Endothelial cell of umbilical vein (primary cell): Measurements from ENCODE around the gene XAF1. TPM values are rescaled to one million over a fixed set of nuclear protein-coding genes. Genes with fewer than 3 reads are reported as not detected.

ENCODE experiments used
- BruUV-seq: library from RNA; stranded (reverse); fragments of 400-500 nt; replicated peaks from 2 replicates; lab custom pipeline; 2021; lab: Mats Ljungman, UMichigan
- CTCF ChIA-PET: fragments of 300-600, 350-600 bp; sonication (Branson Sonifier 250); formaldehyde crosslinking; loops from one replicate; lab custom pipeline; 2021; ENCODE audit warnings: antibody characterized with exemption, inconsistent platforms; lab: Charles Lee
- POLR2A ChIA-PET: fragments of 300-600, 350-600 bp; sonication (Branson Sonifier 250); formaldehyde crosslinking; loops from one replicate; lab custom pipeline; 2021; ENCODE audit warnings: antibody characterized with exemption, inconsistent platforms; lab: Charles Lee
- DNase-seq: peaks from one replicate; pipeline ENCODE4 v3.0.0-alpha.2; 2011; ENCODE audit warnings: low read depth, low spot score
- FAIRE-seq: peaks from 2 replicates; lab custom pipeline; 2011; peaks lifted over from hg19 to GRCh38; lab: Jason Lieb, UNC
- H2AFZ ChIP-seq: 2 replicates; pipeline ENCODE4 v1.6.0; 2012; ENCODE audit warnings: low read depth, low read length, control low read depth, inconsistent platforms
- H3K27ac ChIP-seq: 2 replicates; pipeline ENCODE4 v1.5.1; 2011; ENCODE audit warnings: low read depth, mild to moderate bottlenecking, control low read depth, low read length, moderate library complexity; ENCODE audit not compliant: insufficient read depth
- H3K27me3 ChIP-seq, 2 experiments: 2 replicates each; pipeline versions ENCODE4 v1.6.0 to v1.6.1; 2011; ENCODE audit warnings: low read length in 2 of 2, mixed read lengths in 1 of 2; ENCODE audit not compliant: control insufficient read depth in 2 of 2, insufficient read depth in 2 of 2
- H3K36me3 ChIP-seq, 2 experiments: 2 replicates in 1 of 2; 3 replicates in 1 of 2; pipeline ENCODE4 v1.5.1; 2011; ENCODE audit warnings: low read length in 2 of 2, mild to moderate bottlenecking in 1 of 2, moderate library complexity in 1 of 2; ENCODE audit not compliant: control insufficient read depth in 2 of 2, insufficient read depth in 2 of 2; ENCODE audit errors: extremely low read depth in 1 of 2
- H3K4me1 ChIP-seq: 3 replicates; pipeline ENCODE4 v1.5.1; 2011; ENCODE audit warnings: mild to moderate bottlenecking, low read length; ENCODE audit not compliant: control insufficient read depth, insufficient read depth; ENCODE audit errors: extremely low read depth
- H3K4me2 ChIP-seq: 2 replicates; pipeline ENCODE4 v1.6.1; 2011; ENCODE audit warnings: low read length, control low read depth, mixed read lengths; ENCODE audit not compliant: insufficient read depth
- H3K4me3 ChIP-seq, 3 experiments: fragments of 200-600 bp in 1 of 3; sonication (generic), shearing (Covaris generic) in 1 of 3; replicated peaks in 1 of 3; 2 replicates each; pipeline ENCODE4 v1.5.1; 2011 to 2016; ENCODE audit warnings: control low read depth in 3 of 3, low read length in 3 of 3, mild to moderate bottlenecking in 2 of 3, inconsistent platforms in 1 of 3, low read depth in 1 of 3, moderate library complexity in 1 of 3; ENCODE audit not compliant: insufficient read depth in 1 of 3
- H3K79me2 ChIP-seq: 2 replicates; pipeline ENCODE4 v1.6.0; 2012; ENCODE audit warnings: low read length, inconsistent platforms; ENCODE audit not compliant: control insufficient read depth, insufficient read depth
- H3K9ac ChIP-seq: replicated peaks from 2 replicates; pipeline ENCODE3; 2011; ENCODE audit warnings: low read length, control low read depth; ENCODE audit not compliant: insufficient read depth; ENCODE audit errors: extremely low read depth
- H3K9me1 ChIP-seq: replicated peaks from 3 replicates; pipeline ENCODE4 v1.6.0; 2011; ENCODE audit warnings: mild to moderate bottlenecking, low read length; ENCODE audit not compliant: control insufficient read depth, insufficient read depth; ENCODE audit errors: extremely low read depth
- H3K9me3 ChIP-seq: replicated peaks from 2 replicates; pipeline ENCODE4 v1.5.1; 2012; ENCODE audit warnings: low read length, inconsistent platforms; ENCODE audit not compliant: control insufficient read depth, insufficient read depth
- H4K20me1 ChIP-seq: replicated peaks from 2 replicates; pipeline ENCODE3; 2011; ENCODE audit warnings: mild to moderate bottlenecking, low read length; ENCODE audit not compliant: control insufficient read depth, insufficient read depth; ENCODE audit errors: extremely low read depth
- CTCF ChIP-seq, 2 donors: IDR thresholded peaks; 1 replicate in 1 of 2; 2 replicates in 1 of 2; pipeline ENCODE4 v1.5.1; 2011; ENCODE audit warnings: low read length in 2 of 2, mild to moderate bottlenecking in 2 of 2, moderate library complexity in 2 of 2, control low read depth in 1 of 2, inconsistent platforms in 1 of 2, low read depth in 1 of 2; ENCODE audit not compliant: insufficient read depth in 1 of 2; ENCODE audit errors: extremely low read depth in 1 of 2
- EZH2 ChIP-seq: IDR thresholded peaks from 2 replicates; pipeline ENCODE4 v1.6.1; 2012; ENCODE audit warnings: borderline replicate concordance, low read depth, mild to moderate bottlenecking, moderate library complexity, low read length, inconsistent platforms; ENCODE audit not compliant: severe bottlenecking
- FOS ChIP-seq: IDR thresholded peaks from 2 replicates; pipeline ENCODE4 v1.6.1; 2011; ENCODE audit warnings: mild to moderate bottlenecking, low read length, moderate library complexity, borderline replicate concordance; ENCODE audit not compliant: insufficient read depth
- GATA2 ChIP-seq: IDR thresholded peaks from 2 replicates; pipeline ENCODE4 v1.7.0; 2011; ENCODE audit warnings: low read depth, mild to moderate bottlenecking, moderate library complexity, mixed read lengths, low read length; ENCODE audit not compliant: insufficient read length, insufficient read depth
- JUN ChIP-seq: IDR thresholded peaks from 2 replicates; pipeline ENCODE4 v1.6.1; 2011; ENCODE audit warnings: borderline replicate concordance, low read depth; ENCODE audit not compliant: insufficient read length, insufficient read depth
- MAX ChIP-seq: IDR thresholded peaks from 2 replicates; pipeline ENCODE4 v1.6.1; 2011; ENCODE audit not compliant: insufficient read depth, insufficient read length
- MYC ChIP-seq: IDR thresholded peaks from one replicate; pipeline ENCODE4 v1.6.1; 2011; ENCODE audit warnings: mild to moderate bottlenecking, low read depth, low read length
- POLR2A ChIP-seq: IDR thresholded peaks from 2 replicates; pipeline ENCODE4 v1.6.1; 2012; ENCODE audit warnings: low read depth, mild to moderate bottlenecking, control low read depth, low read length
- POLR2AphosphoS5 ChIP-seq: IDR thresholded peaks from 2 replicates; pipeline ENCODE4 v1.6.1; 2012; ENCODE audit warnings: low read depth, mild to moderate bottlenecking, control low read depth, low read length, moderate library complexity; ENCODE audit not compliant: insufficient read depth
- dilution Hi-C: fragments of 300-500 bp; cut with MboI; formaldehyde crosslinking; loops from one replicate; pipeline ENCODE4 v1.15.0; 2019; ENCODE audit warnings: low sequenced_read_pairs; ENCODE audit not compliant: extremely low pct_ligation_motif_present
- intact Hi-C: fragments of 100-400 bp; cut with micrococcal nuclease; formaldehyde crosslinking; loops from one replicate; pipeline ENCODE4 v1.10.0; 2022
- polyA plus RNA-seq, 4 experiments: library from polyadenylated mRNA; depleted of rRNA in 3 of 4; stranded (reverse) in 3 of 4; unstranded in 1 of 4; fragments of >200 nt; gene quantifications; 2 replicates each; pipeline versions ENCODE4 v1.2.1 to v1.2.3, GENCODE V29; 2011 to 2012; ENCODE audit warnings: missing spikeins in 1 of 4
- total RNA-seq: library from RNA; stranded (reverse); gene quantifications from 2 replicates; pipeline ENCODE4 v1.2.3, GENCODE V29; 2021

XAF1 gene
- total and polyA plus RNA-seq, 2 donors (not counting 3 experiments of a cell fraction or from before 2014, with no cell fraction given), result 6.3 to 21.5 TPM

DNA sequence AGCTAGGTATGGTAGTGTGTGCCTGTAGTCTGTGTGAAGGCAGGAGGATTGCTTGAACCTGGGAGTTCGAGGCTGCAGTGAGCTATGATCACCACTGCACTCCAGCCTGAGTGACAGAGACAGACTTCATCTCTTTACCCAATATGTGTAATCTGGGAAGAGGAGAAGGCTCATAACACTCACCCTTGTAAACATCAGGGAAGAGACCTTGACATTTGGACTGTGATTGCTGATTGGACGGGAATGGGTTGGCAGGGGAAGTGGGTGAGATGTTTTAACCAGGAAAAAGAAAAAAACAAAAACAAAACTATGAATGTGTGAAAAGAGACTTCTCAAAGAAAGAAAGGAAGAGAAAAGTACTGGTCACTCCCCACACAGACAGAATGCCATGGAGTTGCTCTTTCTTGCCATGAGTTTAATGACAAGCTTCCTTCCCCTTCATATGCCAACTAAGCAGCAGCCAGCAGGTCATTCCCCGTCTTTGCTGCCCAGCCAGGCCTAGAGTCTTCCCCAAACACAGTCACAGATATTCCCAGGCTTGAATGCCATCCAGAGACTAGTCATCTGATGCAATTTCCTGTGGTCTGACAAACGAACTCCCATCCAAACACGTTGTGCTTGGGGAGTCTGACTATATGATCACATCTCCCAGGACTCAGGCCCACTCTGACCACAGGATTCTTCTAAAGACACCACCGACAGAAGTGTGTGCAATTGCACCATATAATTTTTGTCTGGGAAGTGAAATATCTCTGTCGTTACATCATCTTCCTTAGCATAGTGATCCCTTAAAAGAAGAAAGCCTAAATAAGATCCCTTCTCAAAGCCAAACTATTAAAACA lies 3.6 kb upstream of the XAF1 start:
- Histone ChIP-seq H2AFZ (peak overlapping the region; percentile 25), H3K36me3 (no peaks in the 10 kb centered on the region), H3K4me2 (peak overlapping the region; percentile 65), H3K27ac (peak overlapping the region; percentile 96), H3K4me3 (no peak overlapping the region), H4K20me1 (no peaks in the 10 kb centered on the region), H3K4me1 (peaks cover 36% of the 10 kb centered on the region), H3K27me3 (no peaks in the 10 kb centered on the region), H3K9ac (peak overlapping the region; percentile 77), H3K9me1 (no peaks in the 10 kb centered on the region), H3K79me2 (no peaks in the 10 kb centered on the region), H3K9me3 (no peaks in the 10 kb centered on the region)
- FAIRE-seq (peak; percentile 90), DNase-seq (peak; percentile 96)
- dilution Hi-C loops (no loop called here), intact Hi-C loops (loop anchor here (2.0 kb wide), 3 partner anchors 101 to 271 kb away; partner anchors contain the start of genes BCL6B, C17orf100, MED31 and RNASEK)
- ChIA-PET CTCF (interaction anchor here (1.0 to 5.8 kb wide), 7 partner anchors 9 to 159 kb away, joined by 3 to 81 read pairs (median 3); no protein-coding TSS in a partner anchor), POLR2A (no interaction called here)
- TF ChIP-seq MYC, result no peak
- TF ChIP-seq MAX, result no peak
- peak; percentile 66 for TF ChIP-seq POLR2AphosphoS5
- no peak for TF ChIP-seq GATA2
- peak; percentile 45 for TF ChIP-seq POLR2A
- peak; percentile 46 for TF ChIP-seq JUN
- no peak for TF ChIP-seq CTCF (IDR thresholded peaks at IDR 0.05; ENCODE audit: extremely low read depth in 1 of 2, insufficient read depth in 1 of 2, low read depth in 1 of 2, low read length in 2 of 2)
- TF ChIP-seq EZH2, result no peak
- peak; percentile 58 for TF ChIP-seq FOS
- BruUV-seq, result TSS peak; percentile 80
